GM18499 (cell line): ENCODE measurements around the gene CD79A.

Source experiments
- ATAC-seq: cut with Tn5 transposase; IDR thresholded peaks from one replicate; pipeline ENCODE4 v1.9.1; 2021; ENCODE audit warnings: moderate number of reproducible peaks; ENCODE audit not compliant: insufficient read depth, unreplicated experiment

The CD79A gene

GRCh38 chr19:41917676-41918075 lies 40.6 kb downstream of the CD79A start:
- no peak for ATAC-seq

DNA sequence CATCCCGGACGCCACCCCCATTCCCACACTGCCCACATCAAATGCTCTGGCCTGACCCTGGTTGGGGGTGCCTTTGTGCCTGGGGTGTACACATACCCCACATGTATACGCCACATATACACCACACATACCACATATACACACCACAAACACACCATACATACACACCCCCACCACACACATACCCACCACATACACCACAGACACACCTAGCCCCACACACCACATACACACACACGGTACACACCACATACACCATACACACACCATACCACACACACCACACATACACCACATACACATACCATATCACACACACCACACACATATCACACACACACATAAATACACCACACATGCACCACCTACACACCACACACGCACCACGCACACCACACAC lies 41.0 kb downstream of the CD79A start:
- ATAC-seq, result no peak

GRCh38 chr19:41918653-41919244 lies 41.7 kb downstream of the CD79A start:
- no peak for ATAC-seq

DNA sequence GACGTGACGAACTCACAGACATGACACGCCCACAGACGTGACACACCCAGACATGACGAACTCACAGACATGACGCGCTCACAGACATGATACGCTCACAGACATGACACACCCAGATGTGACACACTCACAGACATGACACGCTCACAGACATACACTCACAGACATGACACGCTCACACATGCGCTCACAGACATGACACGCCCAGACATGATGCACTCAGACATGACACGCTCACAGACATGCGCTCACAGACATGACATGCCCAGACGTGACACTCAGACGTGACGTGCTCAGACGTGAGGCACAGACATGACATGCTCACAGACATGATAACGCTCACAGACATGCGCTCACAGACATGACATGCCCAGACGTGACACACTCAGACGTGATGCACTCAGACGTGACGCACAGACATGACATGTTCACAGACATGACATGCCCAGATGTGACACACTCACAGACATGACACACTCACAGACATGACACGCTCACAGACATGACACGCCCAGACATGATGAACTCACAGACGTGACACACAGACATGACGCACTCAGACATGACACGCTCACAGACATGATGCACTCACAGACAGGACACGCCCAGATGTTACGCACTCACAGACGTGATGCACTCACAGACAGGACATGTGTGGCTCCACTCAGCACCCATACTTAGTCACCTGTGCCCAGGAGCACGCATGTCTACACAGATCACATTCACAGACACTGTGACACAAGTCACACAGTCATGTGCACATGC lies 43.1 kb downstream of the CD79A start:
- ATAC-seq, result no peak

DNA sequence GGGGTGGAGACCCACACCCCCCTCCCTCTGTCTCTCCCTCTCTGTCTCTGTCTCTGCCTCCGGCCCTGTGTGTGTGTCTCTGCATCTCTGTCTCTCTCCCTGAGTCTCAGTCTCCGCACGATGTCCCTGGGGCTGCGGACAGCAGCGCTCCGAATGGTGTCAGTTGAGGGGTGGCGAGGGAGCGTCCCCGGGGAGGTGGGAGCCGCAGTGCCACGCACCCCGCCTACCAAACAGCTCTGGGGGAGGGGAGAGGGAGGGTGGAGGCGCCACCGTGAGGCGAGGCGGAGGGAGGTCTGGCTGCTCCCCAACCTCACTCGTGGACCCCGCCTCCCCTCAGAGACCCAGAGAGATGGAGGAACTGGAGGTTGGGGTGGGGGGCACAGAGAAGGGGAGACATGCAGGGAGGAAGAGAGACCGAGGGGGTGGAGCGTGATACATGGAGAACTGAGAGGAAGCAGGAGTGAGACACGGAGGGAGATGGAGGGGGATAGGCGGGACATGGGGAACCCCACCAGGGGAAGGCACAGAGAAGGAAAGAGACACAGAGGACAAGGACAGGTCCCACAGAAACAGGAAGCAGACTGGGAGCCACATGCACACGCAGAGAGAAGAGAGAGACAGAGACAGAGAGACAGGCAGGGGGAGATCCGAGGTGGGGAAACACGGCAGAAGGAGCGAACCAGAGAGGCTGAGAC lies 44.0 kb downstream of the CD79A start:
- ATAC-seq, result no peak

DNA sequence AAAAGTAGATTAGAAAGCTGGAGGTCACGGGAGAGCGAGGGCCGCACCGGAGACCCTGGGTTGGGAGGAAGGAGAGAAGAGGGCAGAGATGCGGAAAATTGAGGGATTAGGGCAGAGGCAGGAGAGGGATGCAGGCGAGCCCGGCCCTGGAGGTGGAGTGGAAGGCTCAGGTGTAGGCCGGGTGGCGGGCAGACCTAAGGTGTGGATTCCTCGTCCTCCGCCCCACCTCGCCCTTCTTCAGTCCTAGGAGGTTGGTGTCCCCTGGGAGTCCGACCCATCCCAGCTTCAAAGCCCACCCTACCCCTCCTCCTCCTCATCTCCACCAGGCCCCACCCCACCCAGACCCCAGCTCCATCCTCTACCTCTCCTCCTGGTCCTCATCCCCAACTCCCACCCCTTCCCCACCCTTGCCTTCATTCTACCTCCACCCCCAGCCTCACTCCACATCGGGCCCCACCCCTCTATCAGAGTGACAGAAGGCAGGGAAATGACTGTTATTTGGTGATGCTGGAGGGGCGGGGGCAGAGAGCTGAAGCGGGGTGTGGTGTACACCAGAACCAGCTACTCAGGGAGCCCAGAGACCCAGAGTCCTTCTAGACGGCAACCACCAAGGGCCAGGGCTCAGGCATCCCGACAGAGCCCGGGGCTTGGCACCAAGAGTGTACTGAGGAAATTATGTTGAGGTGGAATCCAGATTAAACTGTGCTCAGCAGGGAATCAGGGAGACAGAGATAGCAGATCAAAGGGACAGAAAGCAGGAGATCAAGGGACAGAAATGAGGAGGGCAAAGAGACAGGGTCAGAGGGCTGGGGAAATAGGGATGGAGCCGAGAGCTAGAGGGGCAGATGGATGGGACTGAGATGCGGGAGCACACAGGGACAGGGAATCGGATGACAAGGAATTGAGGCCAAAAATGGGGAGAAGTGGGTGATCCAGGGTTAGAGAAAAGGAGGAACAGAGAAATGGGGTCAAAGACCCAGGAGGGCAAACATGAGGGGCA lies 44.8 kb downstream of the CD79A start:
- no peak for ATAC-seq

- ATAC-seq, result no peak
Observed at GRCh38 chr19:41922585-41922984, 45.5 kb downstream of the CD79A start.

DNA sequence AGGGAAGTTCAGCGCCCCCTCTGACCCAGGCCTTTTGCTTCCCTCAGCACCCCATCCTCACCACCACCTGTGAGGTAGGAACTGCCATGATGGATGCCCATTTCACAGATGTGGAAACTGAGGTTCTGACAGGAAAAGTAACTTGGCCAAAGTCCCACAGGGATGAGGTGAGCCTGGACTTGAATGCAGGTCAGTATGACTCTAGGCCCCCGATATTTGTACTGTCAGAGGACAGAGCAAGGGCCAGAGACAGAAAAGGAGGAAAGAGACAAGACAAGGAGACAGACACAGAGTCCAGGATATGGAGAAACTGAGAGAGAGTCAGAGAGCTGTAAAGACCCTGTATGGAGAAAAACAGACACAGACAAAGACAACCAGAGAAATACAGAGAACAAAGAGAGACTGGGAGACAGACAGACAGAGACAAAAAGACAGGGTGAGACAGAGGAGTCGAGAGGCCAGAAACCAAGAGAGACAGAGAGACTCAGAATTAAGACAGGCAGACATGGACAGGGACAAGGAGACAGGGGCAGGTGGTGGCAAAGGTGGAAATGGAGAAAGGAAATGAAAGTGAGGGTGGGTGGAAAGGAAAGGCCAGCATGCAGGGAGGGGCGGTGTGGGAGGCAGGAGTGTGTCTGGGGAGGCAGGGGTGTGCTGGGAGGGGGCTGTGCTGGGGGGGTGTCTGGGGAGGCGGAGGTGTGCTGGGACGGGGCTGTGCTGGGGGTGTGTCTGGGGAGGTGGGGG lies 46.1 kb downstream of the CD79A start:
- no peak for ATAC-seq

GRCh38 chr19:41924151-41925145 lies 47.4 kb downstream of the CD79A start:
- ATAC-seq, result no peak

DNA sequence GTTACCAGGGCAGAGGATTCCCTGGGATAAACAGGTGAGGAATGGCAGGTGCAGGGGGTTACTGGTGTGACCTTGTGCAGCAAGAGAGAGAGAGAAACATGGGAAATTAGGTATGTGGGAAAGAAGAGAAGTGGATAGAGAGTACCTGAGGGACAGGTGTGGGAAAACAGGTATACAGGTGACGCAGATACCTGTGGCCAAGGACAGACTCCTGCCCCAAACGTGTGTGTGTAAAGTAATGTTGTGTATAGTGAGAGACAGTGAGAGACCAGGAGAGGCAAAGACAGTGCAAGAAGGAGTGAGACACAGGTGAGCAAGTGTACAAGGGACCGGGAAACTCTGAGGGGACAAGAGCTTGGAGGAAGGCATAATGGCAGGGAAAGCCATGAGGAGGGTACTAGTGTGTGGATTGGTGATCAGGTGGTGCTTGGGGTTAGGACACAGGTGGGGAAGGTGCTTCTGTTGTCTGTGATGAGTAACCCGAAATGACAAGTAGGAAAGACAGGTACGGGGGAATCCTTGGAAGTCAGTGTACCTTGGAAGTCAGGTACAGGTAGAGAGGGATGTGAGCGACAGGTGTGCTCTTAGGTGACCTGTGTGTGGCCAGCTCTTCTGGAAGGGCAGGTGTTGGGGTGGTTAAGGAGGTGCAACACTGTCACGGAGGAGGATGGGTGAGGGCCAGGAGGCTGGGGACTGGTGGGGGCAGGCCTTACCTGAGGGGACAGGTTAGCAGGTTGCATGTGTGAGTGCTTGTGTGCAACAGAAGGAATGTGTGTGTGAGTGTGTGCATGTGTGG lies 48.3 kb downstream of the CD79A start:
- no peak for ATAC-seq

GRCh38 chr19:41926028-41926762 lies 49.1 kb downstream of the CD79A start:
- no peak for ATAC-seq

GRCh38 chr19:41926763-41927496 lies 49.9 kb downstream of the CD79A start:
- ATAC-seq, result no peak

DNA sequence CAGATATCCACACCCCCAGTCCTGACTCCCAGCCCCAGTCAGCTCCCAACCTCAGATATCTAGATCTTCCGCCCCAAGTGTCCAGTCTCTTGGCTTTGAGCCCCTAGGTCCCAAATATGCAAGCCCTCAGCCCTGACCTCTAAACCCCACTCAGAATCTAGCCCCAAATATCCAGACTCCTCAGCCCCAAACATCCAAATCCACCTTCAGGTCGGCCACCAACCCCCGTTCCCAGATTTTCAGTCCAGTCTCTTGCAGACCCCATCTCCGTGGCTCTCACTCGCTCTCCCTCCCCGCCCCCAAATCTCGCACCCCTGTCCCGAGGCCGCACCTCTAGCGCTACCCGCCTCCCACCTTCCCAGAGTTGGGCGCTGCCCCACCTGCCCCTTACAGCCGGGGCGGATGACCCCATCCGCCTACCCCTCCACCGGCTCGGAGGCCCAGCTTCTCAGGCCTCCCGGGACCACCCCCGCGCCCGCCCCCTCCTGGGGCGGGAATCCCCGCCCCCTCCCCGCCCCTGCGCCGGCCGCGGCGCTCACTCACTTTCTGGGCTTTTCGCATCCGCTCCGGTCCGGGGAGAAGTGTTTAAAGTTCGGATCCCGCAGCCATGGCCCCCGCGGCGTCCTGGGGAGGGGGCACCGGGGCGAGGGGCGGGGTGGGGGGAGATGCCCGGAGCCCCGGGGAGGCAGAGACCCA lies 50.6 kb downstream of the CD79A start:
- no peak for ATAC-seq

DNA sequence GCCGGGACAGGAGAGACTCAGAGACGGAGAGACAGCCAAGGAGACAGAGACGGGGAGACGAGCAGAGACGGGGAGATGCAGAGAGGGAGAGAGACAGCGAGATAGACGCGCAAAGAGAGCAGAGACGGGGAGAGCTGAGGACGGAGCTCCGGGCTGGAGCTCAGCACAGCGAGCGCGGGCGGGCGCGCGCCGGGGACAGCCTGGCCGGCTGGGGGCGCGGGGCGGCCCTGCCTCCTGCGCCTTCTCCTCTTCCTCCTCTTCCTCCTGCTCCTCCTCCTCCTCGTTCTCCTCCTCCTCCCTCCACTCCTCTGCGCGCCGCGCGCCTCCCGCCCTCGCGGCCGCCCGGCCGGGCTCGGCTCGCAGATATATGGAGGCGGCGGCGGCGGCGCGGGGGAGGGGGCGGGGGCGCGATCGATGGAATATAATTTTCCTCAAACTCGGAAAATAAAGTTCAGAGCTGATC lies 51.2 kb downstream of the CD79A start, which contains the start of gene ERFL:
Gene ERFL, minus strand, starts transcription at position 229 of the 463 bp plus-strand sequence. CDS start 15,530 bp downstream, outside the sequence.
- ATAC-seq, result no peak

DNA sequence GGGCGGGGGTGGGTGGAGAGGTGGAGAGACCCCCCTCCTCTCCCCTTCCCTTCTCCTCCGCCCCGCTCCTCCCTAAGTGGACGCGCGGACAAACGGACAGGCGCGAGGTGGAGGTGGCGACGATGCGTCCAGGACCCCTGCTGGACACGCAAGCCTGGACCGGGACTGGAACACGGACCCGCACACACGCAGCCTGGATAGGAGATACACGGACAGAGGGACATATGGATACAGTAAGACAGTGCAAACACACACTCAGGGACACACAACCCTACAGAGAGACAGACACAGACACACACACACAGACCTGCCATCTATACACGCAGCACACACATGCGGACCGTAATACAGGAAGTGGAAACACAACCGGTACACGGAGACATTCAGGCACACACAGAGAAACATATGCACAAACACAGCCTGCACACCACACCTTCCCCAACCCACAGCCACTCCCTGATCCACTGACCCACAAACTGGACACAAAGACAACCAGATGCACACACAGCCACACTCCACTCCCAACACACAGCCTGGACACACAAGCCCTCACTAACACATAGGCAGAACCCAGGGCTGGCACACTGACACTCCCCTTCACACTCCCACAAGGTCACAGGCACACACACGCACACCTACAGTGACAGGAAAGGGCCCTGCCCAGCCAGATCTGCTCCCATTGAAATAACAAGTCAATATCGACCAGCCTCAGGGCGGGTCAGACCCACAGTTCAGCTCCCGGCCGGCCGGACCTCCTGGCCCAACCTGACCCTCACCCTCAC lies 51.9 kb downstream of the CD79A start:
- ATAC-seq, result no peak
